HL-60 (cell line): ENCODE results near the gene CALML6.

Source experiments
- DNase-seq, 2 experiments: peaks; one replicate each; pipeline ENCODE4 v3.0.0-alpha.2; 2010 to 2020; ENCODE audit warnings: low read depth in 1 of 2, low spot score in 1 of 2
- H3K27ac ChIP-seq: fragments of 250-450 bp; sonication (Bioruptor Pico); replicated peaks from 2 replicates; pipeline ENCODE4 v1.5.1; 2020; ENCODE audit warnings: mild to moderate bottlenecking, moderate library complexity
- H3K27me3 ChIP-seq: fragments of 250-450 bp; sonication (Bioruptor Pico); 2 replicates; pipeline ENCODE4 v1.5.1; 2021; ENCODE audit warnings: mild to moderate bottlenecking, moderate library complexity; ENCODE audit not compliant: insufficient read depth, poor library complexity, severe bottlenecking
- H3K4me3 ChIP-seq: replicated peaks from 2 replicates; pipeline ENCODE4 v1.5.1; 2011; ENCODE audit warnings: mild to moderate bottlenecking, control low read depth, low read length; ENCODE audit not compliant: insufficient read depth
- GABPA ChIP-seq: IDR thresholded peaks from 2 replicates; pipeline ENCODE4 v1.6.1; 2012; ENCODE audit warnings: low read depth
- POLR2AphosphoS5 ChIP-seq: IDR thresholded peaks from 2 replicates; pipeline ENCODE4 v1.6.1; 2012; ENCODE audit warnings: low read depth
- SPI1 ChIP-seq: IDR thresholded peaks from 2 replicates; pipeline ENCODE4 v1.6.1; 2012; ENCODE audit warnings: low read depth, mild to moderate bottlenecking, borderline replicate concordance
- TF ChIP-seq, protein P1 (sequence below): IDR thresholded peaks from one replicate; pipeline ENCODE4 v1.5.1; 2011; ENCODE audit warnings: low read length, control low read depth, inconsistent platforms; ENCODE audit not compliant: insufficient read depth
- TF ChIP-seq, protein P2 (sequence below): IDR thresholded peaks from 2 replicates; pipeline ENCODE4 v1.6.1; 2012; ENCODE audit warnings: low read depth; ENCODE audit not compliant: insufficient replicate concordance

The CALML6 gene

DNA sequence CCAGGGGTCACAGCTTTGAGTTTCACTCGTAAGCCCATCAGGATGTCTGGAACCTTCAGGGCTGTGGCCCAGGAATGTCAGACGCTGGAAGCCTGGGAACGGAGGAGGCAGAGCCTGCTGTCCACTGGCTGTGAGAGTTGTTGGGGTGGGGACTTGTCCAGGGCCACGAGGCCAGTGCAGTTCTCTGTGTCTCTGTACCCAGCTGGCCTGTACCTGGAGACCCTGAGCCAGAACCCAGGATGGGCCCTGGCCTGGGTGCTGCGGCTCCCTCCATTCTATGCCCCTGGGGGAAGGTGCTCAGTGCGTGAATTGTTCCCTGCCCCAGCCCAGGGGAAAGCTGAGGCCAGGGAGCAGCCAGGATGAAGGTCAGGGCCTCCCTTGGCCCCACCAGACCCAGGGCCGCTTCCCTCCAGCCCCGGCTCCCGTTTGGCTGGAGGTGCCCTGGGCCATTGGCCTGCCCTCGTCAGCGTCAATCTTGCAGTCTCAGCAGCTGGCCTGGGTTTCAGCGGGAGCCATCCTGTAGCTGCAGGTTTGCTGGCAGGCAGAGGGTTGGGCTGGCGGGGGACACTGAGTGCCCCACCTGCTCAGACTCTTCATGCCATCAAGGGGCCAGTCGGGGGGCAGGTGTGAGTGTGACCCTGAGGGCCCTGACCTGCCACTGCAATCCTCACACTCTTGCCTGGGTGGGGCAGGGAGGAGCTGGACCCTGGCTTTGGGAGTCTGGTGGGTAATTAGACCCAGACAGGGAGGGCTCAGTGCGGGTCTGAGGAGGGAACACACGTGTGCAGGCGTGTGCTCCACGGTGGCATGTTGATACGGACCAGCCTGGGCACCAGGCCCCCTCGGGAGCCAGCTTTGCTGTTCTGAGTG, 724 bp upstream of the CALML6 start:
- TF ChIP-seq POLR2AphosphoS5, result no peak
- TF ChIP-seq, protein P1, sequence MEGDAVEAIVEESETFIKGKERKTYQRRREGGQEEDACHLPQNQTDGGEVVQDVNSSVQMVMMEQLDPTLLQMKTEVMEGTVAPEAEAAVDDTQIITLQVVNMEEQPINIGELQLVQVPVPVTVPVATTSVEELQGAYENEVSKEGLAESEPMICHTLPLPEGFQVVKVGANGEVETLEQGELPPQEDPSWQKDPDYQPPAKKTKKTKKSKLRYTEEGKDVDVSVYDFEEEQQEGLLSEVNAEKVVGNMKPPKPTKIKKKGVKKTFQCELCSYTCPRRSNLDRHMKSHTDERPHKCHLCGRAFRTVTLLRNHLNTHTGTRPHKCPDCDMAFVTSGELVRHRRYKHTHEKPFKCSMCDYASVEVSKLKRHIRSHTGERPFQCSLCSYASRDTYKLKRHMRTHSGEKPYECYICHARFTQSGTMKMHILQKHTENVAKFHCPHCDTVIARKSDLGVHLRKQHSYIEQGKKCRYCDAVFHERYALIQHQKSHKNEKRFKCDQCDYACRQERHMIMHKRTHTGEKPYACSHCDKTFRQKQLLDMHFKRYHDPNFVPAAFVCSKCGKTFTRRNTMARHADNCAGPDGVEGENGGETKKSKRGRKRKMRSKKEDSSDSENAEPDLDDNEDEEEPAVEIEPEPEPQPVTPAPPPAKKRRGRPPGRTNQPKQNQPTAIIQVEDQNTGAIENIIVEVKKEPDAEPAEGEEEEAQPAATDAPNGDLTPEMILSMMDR, result no peak
- TF ChIP-seq GABPA, result no peak
- TF ChIP-seq, protein P2, sequence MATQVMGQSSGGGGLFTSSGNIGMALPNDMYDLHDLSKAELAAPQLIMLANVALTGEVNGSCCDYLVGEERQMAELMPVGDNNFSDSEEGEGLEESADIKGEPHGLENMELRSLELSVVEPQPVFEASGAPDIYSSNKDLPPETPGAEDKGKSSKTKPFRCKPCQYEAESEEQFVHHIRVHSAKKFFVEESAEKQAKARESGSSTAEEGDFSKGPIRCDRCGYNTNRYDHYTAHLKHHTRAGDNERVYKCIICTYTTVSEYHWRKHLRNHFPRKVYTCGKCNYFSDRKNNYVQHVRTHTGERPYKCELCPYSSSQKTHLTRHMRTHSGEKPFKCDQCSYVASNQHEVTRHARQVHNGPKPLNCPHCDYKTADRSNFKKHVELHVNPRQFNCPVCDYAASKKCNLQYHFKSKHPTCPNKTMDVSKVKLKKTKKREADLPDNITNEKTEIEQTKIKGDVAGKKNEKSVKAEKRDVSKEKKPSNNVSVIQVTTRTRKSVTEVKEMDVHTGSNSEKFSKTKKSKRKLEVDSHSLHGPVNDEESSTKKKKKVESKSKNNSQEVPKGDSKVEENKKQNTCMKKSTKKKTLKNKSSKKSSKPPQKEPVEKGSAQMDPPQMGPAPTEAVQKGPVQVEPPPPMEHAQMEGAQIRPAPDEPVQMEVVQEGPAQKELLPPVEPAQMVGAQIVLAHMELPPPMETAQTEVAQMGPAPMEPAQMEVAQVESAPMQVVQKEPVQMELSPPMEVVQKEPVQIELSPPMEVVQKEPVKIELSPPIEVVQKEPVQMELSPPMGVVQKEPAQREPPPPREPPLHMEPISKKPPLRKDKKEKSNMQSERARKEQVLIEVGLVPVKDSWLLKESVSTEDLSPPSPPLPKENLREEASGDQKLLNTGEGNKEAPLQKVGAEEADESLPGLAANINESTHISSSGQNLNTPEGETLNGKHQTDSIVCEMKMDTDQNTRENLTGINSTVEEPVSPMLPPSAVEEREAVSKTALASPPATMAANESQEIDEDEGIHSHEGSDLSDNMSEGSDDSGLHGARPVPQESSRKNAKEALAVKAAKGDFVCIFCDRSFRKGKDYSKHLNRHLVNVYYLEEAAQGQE, result no peak
- TF ChIP-seq SPI1, result no peak
- Histone ChIP-seq H3K4me3 (no peak overlapping the region), H3K27me3 (no peaks in the 10 kb centered on the region), H3K27ac (no peak overlapping the region)
- DNase-seq, result no peak

DNA sequence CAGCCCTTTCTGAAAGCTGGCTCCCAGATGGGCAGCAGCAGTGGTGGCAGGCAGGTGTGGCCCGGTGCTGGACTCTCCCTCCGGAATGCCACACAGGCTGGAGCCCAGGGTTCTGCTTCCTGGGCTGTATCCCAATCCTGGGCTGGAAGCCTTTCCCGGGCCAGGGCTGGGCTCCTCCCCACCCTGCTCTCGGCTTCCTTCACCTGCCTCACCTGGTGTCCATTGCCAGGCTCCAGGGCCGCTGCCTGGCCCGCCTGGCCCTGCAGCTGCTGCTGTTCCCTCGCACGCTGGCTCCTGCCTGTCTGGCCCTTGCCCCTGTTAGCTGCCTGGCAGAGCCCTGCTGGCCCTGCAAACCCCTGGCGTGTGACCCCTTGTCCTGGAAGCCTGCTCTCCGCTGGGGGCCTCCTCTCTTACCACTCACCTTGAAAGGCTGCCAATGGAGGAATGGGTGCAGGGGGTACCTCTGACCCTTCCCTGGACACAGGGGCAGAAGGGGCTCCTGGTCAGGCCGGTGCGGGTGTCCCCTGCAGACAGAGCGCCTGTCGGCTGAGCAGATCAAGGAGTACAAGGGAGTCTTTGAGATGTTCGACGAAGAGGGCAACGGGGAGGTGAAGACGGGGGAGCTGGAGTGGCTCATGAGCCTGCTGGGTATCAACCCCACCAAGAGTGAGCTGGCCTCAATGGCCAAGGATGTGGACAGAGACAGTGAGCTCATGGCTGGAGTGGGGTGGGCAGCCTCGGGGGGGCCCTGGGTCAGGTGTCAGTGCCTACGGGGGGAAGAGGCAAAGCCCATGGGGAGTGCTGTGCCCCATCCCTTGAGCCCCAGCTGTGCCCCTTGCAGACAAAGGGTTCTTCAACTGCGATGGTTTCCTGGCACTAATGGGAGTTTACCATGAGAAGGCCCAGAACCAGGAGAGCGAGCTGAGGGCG, 1.1 kb downstream of the CALML6 start:
- DNase-seq, result no peak
- no peak for TF ChIP-seq GABPA
- TF ChIP-seq POLR2AphosphoS5, result no peak
- no peak for TF ChIP-seq SPI1
- TF ChIP-seq, protein P2, result no peak
- TF ChIP-seq, protein P1, result no peak
- no peaks in the 10 kb centered on the region for H3K27me3 ChIP-seq

DNA sequence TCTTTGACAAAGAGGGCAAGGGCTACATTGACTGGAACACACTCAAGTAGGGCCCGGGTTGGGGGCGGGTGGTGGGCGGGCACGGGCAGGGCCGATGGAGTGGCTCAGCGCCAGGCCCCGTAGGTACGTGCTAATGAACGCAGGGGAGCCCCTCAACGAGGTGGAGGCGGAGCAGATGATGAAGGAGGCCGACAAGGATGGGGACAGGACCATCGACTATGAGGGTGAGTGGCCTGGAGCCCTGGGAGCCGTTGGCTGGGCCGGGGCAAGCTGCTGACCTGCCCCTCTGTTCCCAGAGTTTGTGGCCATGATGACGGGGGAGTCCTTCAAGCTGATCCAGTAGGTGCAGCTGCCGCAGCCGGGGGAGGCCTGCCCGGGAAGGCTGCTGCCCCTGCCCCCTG, 1.8 kb downstream of the CALML6 start:
- DNase-seq, result no peak
- Histone ChIP-seq H3K27me3 (no peaks in the 10 kb centered on the region), H3K27ac (no peak overlapping the region), H3K4me3 (no peak overlapping the region)
- TF ChIP-seq, protein P2, result no peak
- no peak for TF ChIP-seq SPI1
- TF ChIP-seq, protein P1, result no peak
- no peak for TF ChIP-seq POLR2AphosphoS5
- no peak for TF ChIP-seq GABPA

More for the DNA sequence above, 1.1 kb downstream of the CALML6 start:
- H3K27ac ChIP-seq, result no peak overlapping the region
- no peak overlapping the region for H3K4me3 ChIP-seq
